Panc1 (cell line): ENCODE results near the gene EPB41L5. TPM values are rescaled to one million over a fixed set of nuclear protein-coding genes. Genes with fewer than 3 reads are reported as not detected.

ENCODE experiments used
- ATAC-seq: fragments of 200-7000 bp; cut with Tn5 transposase; 2 replicates; pipeline ENCODE4 v1.9.1; 2020; ENCODE audit warnings: mild to moderate bottlenecking, moderate library complexity
- BruUV-seq: library from RNA; stranded (reverse); fragments of 400-500 nt; replicated peaks from 2 replicates; lab custom pipeline; 2021; lab: Mats Ljungman, UMichigan
- CTCF ChIA-PET: fragments of 300-600 bp; sonication (Branson Sonifier 250); formaldehyde crosslinking; loops from one replicate; lab custom pipeline; 2022; ENCODE audit warnings: antibody characterized with exemption; lab: Charles Lee
- POLR2A ChIA-PET: fragments of 300-600 bp; sonication (Branson Sonifier 250); formaldehyde crosslinking; loops from one replicate; lab custom pipeline; 2022; ENCODE audit warnings: antibody characterized with exemption; lab: Charles Lee
- DNase-seq: peaks from one replicate; pipeline ENCODE4 v3.0.0-alpha.2; 2010; ENCODE audit warnings: low read depth, low spot score
- H3K27ac ChIP-seq: 2 replicates; pipeline ENCODE4 v1.5.1; 2011; ENCODE audit warnings: mild to moderate bottlenecking, low read length, inconsistent platforms
- H3K27me3 ChIP-seq: fragments of 200-500 bp; sonication (Bioruptor generic); 2 replicates; pipeline ENCODE4 v1.6.0; 2014; ENCODE audit warnings: low read length, inconsistent platforms; ENCODE audit not compliant: control insufficient read depth, insufficient read depth
- H3K36me3 ChIP-seq: fragments of 200-500 bp; sonication (Bioruptor generic); 2 replicates; pipeline ENCODE4 v1.5.1; 2014; ENCODE audit warnings: inconsistent platforms, mild to moderate bottlenecking, low read length, moderate library complexity; ENCODE audit not compliant: control insufficient read depth, insufficient read depth
- H3K4me1 ChIP-seq: 2 replicates; pipeline ENCODE4 v1.5.1; 2011; ENCODE audit warnings: inconsistent platforms, mild to moderate bottlenecking, low read length, moderate library complexity; ENCODE audit not compliant: control insufficient read depth, insufficient read depth
- H3K4me3 ChIP-seq, 2 experiments: 2 replicates each; pipeline ENCODE4 v1.5.1; 2011 to 2012; ENCODE audit warnings: low read depth in 2 of 2, low read length in 2 of 2, mild to moderate bottlenecking in 2 of 2, inconsistent platforms in 1 of 2, moderate library complexity in 1 of 2
- H3K9me3 ChIP-seq: fragments of 200-500 bp; sonication (Bioruptor generic); 2 replicates; pipeline ENCODE4 v1.5.1; 2014; ENCODE audit warnings: low read depth, mild to moderate bottlenecking, inconsistent platforms, low read length, moderate library complexity; ENCODE audit not compliant: control insufficient read depth, insufficient read depth
- POLR2AphosphoS5 ChIP-seq: IDR thresholded peaks from 2 replicates; pipeline ENCODE4 v1.6.1; 2012; ENCODE audit warnings: mild to moderate bottlenecking, low read depth, low read length, moderate library complexity
- SIN3A ChIP-seq: IDR thresholded peaks from 2 replicates; pipeline ENCODE4 v1.6.1; 2012; ENCODE audit warnings: low read depth, mild to moderate bottlenecking, low read length, moderate library complexity, borderline replicate concordance; ENCODE audit not compliant: insufficient read depth
- TCF7L2 ChIP-seq: IDR thresholded peaks from 2 replicates; pipeline ENCODE4 v1.6.1; 2011; ENCODE audit warnings: mild to moderate bottlenecking, low read depth, low read length, inconsistent platforms
- in situ Hi-C: cut with HindIII; loops from 2 replicates; pipeline ENCODE4 v1.10.0; 2016; ENCODE audit warnings: low sequenced_read_pairs, low pct_unique_long_range_greater_than_20kb
- intact Hi-C: fragments of 100-400 bp; cut with micrococcal nuclease; formaldehyde crosslinking; loops from one replicate; pipeline ENCODE4 v1.10.0; 2022; ENCODE audit not compliant: unreplicated experiment
- total RNA-seq: library from RNA; stranded (reverse); gene quantifications from one replicate; pipeline ENCODE4 v1.2.1, GENCODE V29; 2021; ENCODE audit not compliant: unreplicated experiment
- TF ChIP-seq, protein P1 (sequence below): fragments of 450-650 bp; IDR thresholded peaks from 2 replicates; pipeline ENCODE4 v1.5.1; 2017; ENCODE audit warnings: mild to moderate bottlenecking
- TF ChIP-seq, protein P2 (sequence below), 2 experiments: IDR thresholded peaks; 2 replicates each; pipeline ENCODE4 v1.6.1; 2011 to 2012; ENCODE audit warnings: low read depth in 2 of 2, control low read depth in 1 of 2, low read length in 1 of 2, mild to moderate bottlenecking in 1 of 2, moderate library complexity in 1 of 2; ENCODE audit not compliant: insufficient read depth in 1 of 2

The EPB41L5 gene
- total RNA-seq, 1 experiment from 2014 or later: 42.2 TPM

DNA sequence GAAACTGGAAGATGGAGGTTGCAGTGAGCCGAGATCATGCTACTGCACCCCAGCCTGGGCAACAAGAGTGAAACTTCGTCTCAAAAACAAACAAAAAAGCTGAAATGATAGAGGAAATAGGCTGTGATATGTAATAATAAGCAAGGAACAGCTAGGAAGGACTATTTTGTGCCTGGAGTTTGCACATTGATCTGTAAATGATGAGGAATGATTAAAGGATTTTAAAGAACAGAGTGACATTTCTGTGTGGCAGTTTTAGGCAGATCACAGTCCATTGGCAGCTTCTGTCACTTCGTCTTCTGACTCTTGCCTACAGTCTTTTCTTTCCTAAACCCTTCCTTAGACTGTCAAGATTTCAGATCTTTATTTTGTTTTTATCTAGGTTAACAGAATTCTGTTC, 19.4 kb downstream of the EPB41L5 start:
- H3K9me3 ChIP-seq: no peaks in the 10 kb centered on the region
- BruUV-seq: no TSS peak
- no peaks in the 10 kb centered on the region for H3K4me1 ChIP-seq
- in situ Hi-C loops (no loop called here), intact Hi-C loops (no loop called here)
- DNase-seq (no peak), ATAC-seq (no peak)
- TF ChIP-seq POLR2AphosphoS5: no peak
- no peak overlapping the region for H3K27ac ChIP-seq
- POLR2A ChIA-PET: no interaction called here
- CTCF ChIA-PET: no interaction called here
- no peaks in the 10 kb centered on the region for H3K27me3 ChIP-seq
- no peak overlapping the region for H3K4me3 ChIP-seq
- H3K36me3 ChIP-seq: no peaks in the 10 kb centered on the region

DNA sequence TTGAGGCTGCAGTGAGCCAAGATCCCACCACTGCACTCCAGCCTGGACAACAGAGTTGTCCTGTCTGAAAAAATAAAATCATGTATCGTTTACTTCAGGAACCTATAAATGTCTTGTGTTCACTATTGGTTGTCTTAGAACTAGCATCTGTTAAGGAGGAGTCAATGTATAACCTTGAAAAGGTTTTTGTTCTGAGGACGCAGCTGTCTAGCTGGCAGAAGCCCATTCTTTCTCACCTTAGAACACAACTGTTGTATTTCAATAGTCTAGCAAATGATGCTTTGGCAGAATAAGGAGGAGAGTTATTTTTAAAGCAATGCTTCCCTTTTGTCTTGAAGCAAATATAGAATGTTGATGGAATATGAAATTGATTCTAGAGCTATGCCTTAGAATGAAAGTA, 21.1 kb downstream of the EPB41L5 start:
- DNase-seq (no peak), ATAC-seq (no peak)
- no peaks in the 10 kb centered on the region for H3K4me1 ChIP-seq
- no peak overlapping the region for H3K4me3 ChIP-seq
- no peaks in the 10 kb centered on the region for H3K36me3 ChIP-seq
- intact Hi-C loops: no loop called here
- H3K27me3 ChIP-seq: no peaks in the 10 kb centered on the region
- CTCF ChIA-PET: no interaction called here
- no peak overlapping the region for H3K27ac ChIP-seq
- POLR2A ChIA-PET: no interaction called here
- no peaks in the 10 kb centered on the region for H3K9me3 ChIP-seq
- TF ChIP-seq, protein P1, sequence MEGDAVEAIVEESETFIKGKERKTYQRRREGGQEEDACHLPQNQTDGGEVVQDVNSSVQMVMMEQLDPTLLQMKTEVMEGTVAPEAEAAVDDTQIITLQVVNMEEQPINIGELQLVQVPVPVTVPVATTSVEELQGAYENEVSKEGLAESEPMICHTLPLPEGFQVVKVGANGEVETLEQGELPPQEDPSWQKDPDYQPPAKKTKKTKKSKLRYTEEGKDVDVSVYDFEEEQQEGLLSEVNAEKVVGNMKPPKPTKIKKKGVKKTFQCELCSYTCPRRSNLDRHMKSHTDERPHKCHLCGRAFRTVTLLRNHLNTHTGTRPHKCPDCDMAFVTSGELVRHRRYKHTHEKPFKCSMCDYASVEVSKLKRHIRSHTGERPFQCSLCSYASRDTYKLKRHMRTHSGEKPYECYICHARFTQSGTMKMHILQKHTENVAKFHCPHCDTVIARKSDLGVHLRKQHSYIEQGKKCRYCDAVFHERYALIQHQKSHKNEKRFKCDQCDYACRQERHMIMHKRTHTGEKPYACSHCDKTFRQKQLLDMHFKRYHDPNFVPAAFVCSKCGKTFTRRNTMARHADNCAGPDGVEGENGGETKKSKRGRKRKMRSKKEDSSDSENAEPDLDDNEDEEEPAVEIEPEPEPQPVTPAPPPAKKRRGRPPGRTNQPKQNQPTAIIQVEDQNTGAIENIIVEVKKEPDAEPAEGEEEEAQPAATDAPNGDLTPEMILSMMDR: no peak
- TF ChIP-seq, protein P2, sequence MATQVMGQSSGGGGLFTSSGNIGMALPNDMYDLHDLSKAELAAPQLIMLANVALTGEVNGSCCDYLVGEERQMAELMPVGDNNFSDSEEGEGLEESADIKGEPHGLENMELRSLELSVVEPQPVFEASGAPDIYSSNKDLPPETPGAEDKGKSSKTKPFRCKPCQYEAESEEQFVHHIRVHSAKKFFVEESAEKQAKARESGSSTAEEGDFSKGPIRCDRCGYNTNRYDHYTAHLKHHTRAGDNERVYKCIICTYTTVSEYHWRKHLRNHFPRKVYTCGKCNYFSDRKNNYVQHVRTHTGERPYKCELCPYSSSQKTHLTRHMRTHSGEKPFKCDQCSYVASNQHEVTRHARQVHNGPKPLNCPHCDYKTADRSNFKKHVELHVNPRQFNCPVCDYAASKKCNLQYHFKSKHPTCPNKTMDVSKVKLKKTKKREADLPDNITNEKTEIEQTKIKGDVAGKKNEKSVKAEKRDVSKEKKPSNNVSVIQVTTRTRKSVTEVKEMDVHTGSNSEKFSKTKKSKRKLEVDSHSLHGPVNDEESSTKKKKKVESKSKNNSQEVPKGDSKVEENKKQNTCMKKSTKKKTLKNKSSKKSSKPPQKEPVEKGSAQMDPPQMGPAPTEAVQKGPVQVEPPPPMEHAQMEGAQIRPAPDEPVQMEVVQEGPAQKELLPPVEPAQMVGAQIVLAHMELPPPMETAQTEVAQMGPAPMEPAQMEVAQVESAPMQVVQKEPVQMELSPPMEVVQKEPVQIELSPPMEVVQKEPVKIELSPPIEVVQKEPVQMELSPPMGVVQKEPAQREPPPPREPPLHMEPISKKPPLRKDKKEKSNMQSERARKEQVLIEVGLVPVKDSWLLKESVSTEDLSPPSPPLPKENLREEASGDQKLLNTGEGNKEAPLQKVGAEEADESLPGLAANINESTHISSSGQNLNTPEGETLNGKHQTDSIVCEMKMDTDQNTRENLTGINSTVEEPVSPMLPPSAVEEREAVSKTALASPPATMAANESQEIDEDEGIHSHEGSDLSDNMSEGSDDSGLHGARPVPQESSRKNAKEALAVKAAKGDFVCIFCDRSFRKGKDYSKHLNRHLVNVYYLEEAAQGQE (IDR thresholded peaks at IDR 0.05; ENCODE audit: insufficient read depth in 1 of 2, low read depth in 2 of 2, low read length in 1 of 2): no peak
- TF ChIP-seq TCF7L2: no peak
- no peak for TF ChIP-seq SIN3A
- no peak for TF ChIP-seq POLR2AphosphoS5
- in situ Hi-C loops: no loop called here
- no TSS peak for BruUV-seq

DNA sequence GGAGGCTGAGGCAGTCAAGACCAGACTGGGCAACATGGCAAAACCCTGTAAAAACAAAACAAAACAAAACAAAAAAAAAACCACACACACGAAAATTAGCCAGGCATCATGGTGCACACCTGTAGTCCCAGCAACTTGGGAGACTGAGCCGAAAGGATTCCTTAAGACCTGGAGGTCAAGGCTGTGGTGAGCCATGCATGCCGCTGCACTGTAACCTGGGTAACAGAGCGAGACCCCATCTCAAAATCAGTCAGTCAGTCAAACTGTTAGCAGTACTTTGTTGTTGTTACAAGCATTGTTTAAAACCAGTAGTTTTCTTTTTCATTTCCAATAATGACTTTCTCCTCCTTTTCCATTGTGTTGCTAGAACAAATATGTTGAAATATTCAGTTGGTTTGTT, 21.7 kb downstream of the EPB41L5 start:
- no peak for TF ChIP-seq TCF7L2
- TF ChIP-seq, protein P1: no peak
- no peak for TF ChIP-seq POLR2AphosphoS5
- TF ChIP-seq, protein P2 (IDR thresholded peaks at IDR 0.05; ENCODE audit: insufficient read depth in 1 of 2, low read depth in 2 of 2, low read length in 1 of 2): no peak
- TF ChIP-seq SIN3A: no peak
- Histone ChIP-seq H3K9me3 (no peaks in the 10 kb centered on the region), H3K36me3 (no peaks in the 10 kb centered on the region), H3K27ac (no peak overlapping the region), H3K4me1 (no peaks in the 10 kb centered on the region), H3K4me3 (no peak overlapping the region), H3K27me3 (no peaks in the 10 kb centered on the region)
- ATAC-seq (no peak), DNase-seq (no peak)
- ChIA-PET POLR2A (no interaction called here), CTCF (no interaction called here)
- in situ Hi-C loops: no loop called here
- intact Hi-C loops: no loop called here
- BruUV-seq: no TSS peak
